ENCODE results near the gene LRRC3C.

Gene LRRC3C

GRCh38 chr17:39979016-39979670, 51.6 kb downstream of the LRRC3C start:
- DNase-seq (ENCODE audit: low read depth) = no peak
- H3K4me3 ChIP-seq (ENCODE audit: low read depth, low read length) = no peak overlapping the region
- TF ChIP-seq, protein P1, sequence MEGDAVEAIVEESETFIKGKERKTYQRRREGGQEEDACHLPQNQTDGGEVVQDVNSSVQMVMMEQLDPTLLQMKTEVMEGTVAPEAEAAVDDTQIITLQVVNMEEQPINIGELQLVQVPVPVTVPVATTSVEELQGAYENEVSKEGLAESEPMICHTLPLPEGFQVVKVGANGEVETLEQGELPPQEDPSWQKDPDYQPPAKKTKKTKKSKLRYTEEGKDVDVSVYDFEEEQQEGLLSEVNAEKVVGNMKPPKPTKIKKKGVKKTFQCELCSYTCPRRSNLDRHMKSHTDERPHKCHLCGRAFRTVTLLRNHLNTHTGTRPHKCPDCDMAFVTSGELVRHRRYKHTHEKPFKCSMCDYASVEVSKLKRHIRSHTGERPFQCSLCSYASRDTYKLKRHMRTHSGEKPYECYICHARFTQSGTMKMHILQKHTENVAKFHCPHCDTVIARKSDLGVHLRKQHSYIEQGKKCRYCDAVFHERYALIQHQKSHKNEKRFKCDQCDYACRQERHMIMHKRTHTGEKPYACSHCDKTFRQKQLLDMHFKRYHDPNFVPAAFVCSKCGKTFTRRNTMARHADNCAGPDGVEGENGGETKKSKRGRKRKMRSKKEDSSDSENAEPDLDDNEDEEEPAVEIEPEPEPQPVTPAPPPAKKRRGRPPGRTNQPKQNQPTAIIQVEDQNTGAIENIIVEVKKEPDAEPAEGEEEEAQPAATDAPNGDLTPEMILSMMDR (IDR thresholded peaks at IDR 0.05; ENCODE audit: low read depth, low read length, missing control alignments) = no peak

DNA sequence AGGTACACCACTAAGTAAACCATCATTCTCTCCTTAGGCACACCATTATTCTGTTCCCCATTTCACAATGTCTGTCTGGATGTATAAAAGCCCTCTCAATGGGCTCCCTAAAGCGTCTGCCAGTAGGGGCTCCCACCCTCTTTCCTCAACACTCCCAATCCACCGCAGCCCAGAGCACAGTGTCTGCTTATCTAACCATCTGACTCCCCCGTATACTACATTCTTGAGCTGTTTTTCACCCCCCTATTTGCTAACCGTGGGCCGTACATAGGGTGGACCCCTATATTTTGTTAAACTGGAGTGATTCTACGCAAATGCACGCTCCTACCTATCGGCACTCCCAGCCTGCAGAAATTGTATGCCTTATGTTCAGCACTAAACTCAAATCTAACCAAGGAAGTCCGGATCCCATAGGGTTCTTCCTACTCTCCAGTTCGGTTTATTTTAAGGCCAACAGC, 52.4 kb downstream of the LRRC3C start:
- TF ChIP-seq, protein P1 (IDR thresholded peaks at IDR 0.05; ENCODE audit: low read depth, low read length, missing control alignments) = no peak
- peak overlapping the region; percentile 82 for H3K4me3 ChIP-seq (ENCODE audit: low read depth, low read length)
- no peak for DNase-seq (ENCODE audit: low read depth)

DNA sequence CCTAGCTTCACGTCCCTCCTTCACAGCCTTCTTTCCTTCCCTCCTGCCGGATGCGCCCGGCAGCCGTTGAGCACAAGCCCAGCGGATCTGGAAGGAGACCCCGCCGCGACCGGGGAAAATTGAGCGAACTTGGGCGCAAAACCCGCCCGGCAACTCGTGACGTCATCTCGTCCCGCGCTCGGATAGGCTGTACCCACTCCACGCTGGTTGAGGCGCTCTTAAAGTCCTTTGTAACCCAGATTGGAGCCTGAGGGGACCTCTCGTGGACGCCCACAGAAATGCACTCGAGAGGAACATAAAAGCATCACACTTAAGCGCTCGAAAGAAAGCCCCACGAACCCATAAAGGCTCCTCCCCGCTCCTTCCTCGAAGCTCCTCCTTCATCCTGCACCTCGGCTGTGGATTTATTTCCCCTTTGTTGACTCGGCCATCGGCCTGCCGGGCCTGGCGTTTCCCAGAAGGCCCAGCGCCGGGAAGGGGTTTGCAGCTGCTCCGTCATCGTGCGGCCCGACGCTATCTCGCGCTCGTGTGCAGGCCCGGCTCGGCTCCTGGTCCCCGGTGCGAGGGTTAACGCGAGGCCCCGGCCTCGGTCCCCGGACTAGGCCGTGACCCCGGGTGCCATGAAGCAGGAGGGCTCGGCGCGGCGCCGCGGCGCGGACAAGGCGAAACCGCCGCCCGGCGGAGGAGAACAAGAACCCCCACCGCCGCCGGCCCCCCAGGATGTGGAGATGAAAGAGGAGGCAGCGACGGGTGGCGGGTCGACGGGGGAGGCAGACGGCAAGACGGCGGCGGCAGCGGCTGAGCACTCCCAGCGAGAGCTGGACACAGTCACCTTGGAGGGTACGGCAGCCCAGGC, 53.0 kb downstream of the LRRC3C start, which contains the start of gene PSMD3:
TSS of gene PSMD3 (plus strand) at position 457 of the 856 bp plus-strand sequence. CDS start at position 621, 164 bp downstream.
- DNase-seq (ENCODE audit: low read depth) = peak; percentile 100
- peak within 1 kb of the TSS; percentile 82 for H3K4me3 ChIP-seq (ENCODE audit: low read depth, low read length)
- TF ChIP-seq, protein P1 (IDR thresholded peaks at IDR 0.05; ENCODE audit: low read depth, low read length, missing control alignments) = peak; percentile 78

DNA sequence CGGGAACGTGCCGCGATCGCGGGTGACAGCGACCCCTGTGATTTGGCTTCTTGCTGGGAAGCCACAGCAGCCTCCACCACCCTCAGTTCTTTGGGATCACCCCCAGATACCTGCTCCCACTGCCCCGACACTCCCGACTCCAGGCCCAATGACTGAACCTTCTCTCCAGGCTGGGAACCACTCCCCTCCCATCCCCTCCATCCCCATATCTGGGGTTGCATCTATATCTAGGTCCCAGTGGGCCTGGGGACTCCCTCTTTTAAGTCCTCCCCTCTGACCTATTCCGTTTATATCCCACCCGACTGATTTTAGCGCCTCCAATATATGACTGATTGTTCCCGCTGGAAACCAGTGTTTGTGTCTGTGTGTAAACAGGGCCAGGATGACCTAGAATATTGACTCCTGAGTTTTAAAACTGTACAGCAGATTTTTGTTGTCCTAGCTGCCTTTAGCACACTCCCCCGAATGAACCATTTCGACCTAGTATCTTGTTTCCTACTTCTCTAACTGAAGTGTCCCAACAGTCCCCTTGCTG, 53.7 kb downstream of the LRRC3C start:
- peak overlapping the region; percentile 82 for H3K4me3 ChIP-seq (ENCODE audit: low read depth, low read length)
- DNase-seq (ENCODE audit: low read depth) = no peak
- TF ChIP-seq, protein P1 (IDR thresholded peaks at IDR 0.05; ENCODE audit: low read depth, low read length, missing control alignments) = peak; percentile 11

DNA sequence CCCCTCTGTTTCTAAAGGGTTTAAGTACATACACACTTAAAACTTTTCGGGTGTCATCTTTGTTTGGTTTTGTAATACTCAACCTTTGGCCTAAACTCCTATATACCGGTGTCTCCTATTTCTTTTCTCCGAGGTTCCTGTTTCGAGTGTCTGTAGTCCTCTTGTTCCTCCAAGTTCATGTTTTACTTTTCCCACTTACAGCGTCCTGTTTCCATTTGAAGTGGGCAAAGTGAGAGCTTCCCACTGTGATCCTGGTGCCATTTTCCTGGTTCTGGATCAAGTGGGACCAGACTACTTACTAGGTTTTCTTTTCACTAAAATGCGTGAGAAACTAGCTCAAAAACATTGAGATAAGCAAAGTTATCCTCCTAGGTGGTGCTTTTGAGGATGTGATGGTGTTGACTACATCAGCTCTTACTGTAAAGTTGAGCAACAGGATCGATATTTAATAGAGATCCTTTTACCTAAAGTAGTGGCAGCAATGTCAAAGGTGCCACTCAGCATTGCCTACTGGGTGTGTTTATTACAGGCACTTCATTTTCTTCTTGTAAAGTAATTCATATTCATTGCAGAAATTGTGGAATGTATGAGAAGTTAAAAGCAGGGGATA, 54.3 kb downstream of the LRRC3C start:
- no peak for DNase-seq (ENCODE audit: low read depth)
- peak overlapping the region; percentile 82 for H3K4me3 ChIP-seq (ENCODE audit: low read depth, low read length)
- TF ChIP-seq, protein P1 (IDR thresholded peaks at IDR 0.05; ENCODE audit: low read depth, low read length, missing control alignments) = no peak

DNA sequence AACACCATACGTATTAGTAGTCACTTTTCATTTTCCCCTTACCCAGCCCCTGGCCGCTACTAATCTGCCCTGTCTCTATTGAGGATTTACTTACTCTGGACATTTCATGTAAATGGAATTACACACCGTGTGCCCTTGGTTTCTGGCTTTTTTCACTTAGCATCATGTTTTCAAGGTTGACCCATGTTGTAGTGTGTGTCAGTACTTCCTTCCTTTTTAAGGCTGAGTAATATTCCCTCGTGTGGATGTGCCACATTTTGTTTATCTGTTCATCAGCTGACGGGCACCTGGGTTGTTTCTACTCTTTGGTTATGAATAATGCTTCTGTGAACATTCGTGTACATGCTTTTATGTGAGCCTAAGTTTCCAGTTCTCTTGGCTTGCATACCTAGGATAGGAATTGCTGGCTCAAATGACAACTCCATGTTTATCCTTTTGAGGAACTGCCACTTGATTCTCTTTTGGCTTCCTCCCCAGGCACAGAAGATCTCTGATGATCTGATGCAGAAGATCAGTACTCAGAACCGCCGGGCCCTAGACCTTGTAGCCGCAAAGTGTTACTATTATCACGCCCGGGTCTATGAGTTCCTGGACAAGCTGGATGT, 60.8 kb downstream of the LRRC3C start:
- H3K4me3 ChIP-seq (ENCODE audit: low read depth, low read length) = no peak overlapping the region
- TF ChIP-seq, protein P1 (IDR thresholded peaks at IDR 0.05; ENCODE audit: low read depth, low read length, missing control alignments) = no peak
- DNase-seq (ENCODE audit: low read depth) = no peak

Measured in GM12864 (cell line).